HG02571 (cell line): ENCODE results near the gene RAPGEF6.
"Not testable (repeated sequence)": the region's sequence is repeated elsewhere in the genome, so short reads cannot be mapped to it uniquely, and the experiment has no call there.

ENCODE experiments used
- ATAC-seq: cut with Tn5 transposase; IDR thresholded peaks from one replicate; pipeline ENCODE4 v1.9.1; 2021; ENCODE audit warnings: mild to moderate bottlenecking, moderate library complexity; ENCODE audit not compliant: unreplicated experiment

The RAPGEF6 gene

DNA sequence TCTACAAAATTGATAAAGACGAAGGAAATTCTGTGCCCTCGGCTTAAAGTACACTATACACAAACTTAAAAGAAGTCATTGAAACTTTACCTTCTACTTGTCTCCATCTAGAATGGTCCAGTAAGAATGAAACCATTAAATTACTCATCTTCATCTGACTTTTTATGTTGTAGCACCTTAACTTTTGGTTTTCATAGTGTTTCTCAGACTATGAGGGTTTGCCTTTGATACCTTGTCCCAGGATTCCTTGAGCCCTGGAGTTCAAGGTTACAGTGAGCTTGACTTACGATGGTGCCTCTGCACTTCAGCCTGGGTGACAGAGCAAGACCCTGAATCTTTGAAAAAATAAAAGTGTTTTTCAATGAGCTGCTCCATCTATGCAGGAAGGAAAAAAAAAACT lies 239.0 kb downstream of the RAPGEF6 start:
- peak; percentile 81 for ATAC-seq

- ATAC-seq = peak; percentile 73
These were observed 240.9 kb downstream of the RAPGEF6 start for GRCh38 chr5:131394128-131394527.

DNA sequence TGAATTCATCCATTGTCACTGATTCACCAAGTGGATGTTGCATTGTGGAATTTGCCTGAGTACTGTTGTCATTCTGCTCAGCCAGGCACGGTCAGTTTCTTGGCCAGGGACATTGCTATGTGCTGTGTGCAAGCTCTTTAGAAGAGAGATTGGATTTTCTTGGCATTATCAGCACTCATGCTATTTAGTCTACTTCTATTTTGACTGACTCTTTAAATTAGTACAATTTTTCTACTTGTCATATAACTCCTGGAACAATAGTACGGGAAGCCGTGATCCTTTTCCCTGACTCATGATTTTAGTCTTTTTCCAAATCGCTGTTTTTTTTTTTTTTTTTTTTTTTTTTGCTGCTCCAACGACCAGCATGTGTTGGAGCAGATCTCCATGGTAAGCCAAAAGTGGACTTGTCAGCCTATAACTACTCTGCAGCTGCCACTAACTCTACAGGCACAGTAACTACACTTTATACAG lies 241.5 kb downstream of the RAPGEF6 start:
- no peak for ATAC-seq

DNA sequence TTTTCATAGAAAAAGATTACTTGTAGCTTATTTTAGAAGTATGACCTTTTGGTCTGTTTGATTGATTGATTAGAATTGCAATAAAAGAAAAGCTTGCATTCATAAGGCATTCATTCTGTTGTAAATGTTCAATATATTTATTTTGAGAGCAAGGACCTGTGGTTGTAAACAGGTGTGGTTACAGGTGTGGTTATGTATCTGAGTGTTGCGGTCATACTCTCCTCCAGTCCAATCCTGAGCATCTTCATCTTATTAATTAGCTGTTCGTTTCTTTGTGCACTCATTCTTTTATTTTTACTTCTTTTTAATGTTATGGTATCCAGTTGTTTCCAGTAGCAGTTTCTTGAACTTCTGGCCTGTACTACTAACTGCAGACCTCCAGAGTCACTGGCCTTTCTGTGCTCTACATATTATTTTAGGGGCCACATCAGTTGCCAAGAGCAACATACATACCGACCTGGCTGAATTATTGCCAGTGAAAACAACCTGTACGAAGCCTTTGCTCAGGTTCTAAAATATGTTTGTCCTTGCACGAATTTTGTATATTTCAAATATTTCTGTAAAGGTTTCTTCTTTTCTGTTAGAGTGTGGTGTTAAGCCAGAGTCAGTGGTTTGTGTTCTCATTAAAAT lies 242.4 kb downstream of the RAPGEF6 start:
- no peak for ATAC-seq

DNA sequence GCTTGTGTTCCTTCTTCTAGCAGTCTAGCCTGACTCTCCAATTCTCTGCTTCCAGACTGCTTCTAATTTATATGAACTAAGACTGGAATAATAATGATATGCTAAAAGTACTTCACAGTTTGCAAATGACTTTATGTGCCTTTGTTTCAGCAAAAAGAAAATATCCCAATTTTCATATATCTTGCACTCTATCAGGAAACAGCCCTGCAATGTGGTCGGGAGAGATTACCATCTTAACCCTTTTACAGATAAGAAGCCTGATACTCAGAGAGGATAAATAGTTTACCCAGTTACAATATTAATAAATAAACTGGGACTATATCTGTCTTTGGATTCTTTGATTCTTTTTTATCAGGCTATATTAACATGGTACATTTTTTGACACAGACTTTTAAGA lies 245.2 kb downstream of the RAPGEF6 start:
- ATAC-seq = no peak

- ATAC-seq = peak; percentile 38
These were observed 245.7 kb downstream of the RAPGEF6 start for GRCh38 chr5:131389096-131389868.

DNA sequence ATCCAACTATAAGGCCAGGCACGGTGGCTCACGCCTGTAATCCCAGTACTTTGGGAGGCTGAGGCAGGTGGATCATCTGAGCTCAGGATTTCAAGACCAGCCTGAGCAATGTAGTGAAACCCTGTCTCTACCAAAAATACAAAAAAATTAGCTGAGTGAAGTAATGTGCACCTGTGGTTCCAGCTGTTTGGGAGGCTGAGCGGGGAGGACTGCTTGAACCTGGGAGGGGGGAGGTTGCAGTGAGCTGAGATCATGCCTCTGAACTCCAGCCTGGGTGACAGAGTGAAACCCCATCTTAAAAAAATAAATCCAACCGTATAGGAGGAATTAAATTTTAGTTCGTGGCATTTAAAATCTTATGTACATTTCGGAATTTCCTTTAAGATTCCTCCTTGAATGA lies 247.8 kb downstream of the RAPGEF6 start:
- no peak for ATAC-seq

- no peak for ATAC-seq
These were observed 248.2 kb downstream of the RAPGEF6 start for GRCh38 chr5:131386779-131387178.

GRCh38 chr5:131386124-131386523 lies 248.9 kb downstream of the RAPGEF6 start:
- no peak for ATAC-seq

GRCh38 chr5:131384616-131385214 lies 250.3 kb downstream of the RAPGEF6 start:
- ATAC-seq = no peak

DNA sequence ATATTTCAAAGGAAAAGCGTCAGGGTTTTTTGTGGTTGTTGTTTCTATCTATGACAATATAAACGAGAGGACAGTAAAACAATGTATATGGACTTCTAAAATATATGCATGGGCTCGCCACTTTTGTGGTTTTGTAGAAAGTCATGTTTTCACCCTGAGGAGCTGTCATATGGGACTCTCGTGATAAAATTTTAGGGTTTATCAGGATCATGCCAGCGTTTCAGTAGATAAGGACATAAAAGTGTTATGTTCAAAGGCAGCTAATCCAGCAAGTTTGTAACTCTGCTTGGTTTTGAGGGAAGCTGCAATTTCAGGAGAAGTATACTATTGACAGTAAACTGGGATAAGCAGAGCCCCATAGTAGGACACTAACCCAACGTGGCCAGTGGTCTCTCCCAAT lies 250.9 kb downstream of the RAPGEF6 start:
- ATAC-seq = no peak

DNA sequence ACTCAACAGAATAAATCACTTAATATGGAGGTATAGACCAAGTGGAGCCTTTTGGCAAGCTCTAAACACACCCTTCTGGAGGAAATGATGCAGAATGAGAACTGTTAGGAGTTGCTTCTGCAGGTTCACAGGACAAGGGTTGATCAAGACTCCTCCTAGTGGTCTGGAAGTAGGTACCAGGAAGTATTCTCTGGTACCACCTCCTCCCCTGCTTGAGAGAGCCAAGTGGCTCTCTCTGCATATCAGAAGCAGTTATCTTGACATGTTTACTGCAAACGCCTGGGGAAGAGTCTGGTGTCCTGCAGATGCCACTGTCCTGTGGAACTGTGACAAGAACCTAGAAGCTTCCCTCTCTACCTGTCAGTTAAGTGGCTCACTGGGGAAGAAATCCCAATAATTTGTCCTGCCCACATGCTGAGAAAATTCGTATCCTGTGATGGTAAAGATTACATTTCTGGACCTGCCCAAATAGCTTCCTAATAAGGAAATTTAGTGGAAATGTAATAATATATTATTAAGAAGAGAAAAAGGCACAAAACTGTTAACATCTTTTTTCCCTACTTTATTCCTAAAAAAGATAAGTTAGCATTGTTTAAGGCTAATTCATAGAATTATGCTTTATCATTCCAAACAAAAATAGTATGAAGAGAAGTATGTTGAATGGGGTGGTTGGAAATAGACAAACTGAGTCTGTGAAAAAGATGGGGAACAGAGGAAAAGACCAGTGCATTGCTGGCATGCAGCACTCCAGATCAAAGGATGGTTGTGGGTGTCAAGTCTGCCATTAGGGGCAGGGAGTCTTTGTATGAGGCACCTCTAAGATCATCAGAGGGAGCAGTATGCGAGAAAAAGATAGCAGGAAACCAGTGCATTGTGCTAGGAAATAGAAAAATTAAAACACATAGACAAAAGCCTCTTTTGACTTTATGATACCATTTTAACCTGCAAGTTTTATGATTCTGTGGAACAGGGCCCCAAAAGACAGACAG lies 252.3 kb downstream of the RAPGEF6 start:
- ATAC-seq = peak; percentile 43

DNA sequence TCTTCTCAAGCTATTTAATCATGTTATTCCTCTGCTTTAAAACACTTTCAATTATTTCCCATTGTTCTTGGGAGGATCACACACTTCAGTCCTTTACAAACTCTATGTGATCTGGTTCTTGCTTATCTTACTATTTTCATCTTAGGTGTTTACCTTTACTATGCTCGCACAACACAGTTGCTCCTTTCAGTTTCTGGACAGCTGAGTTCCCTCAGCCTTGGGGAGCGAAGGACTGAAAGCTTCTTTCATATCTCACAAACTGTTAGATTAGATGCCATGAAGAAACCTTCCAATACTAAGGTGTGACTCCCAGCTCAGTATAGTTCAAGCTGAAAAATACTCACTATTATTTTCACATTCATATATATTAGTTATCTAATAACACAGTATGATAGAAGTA lies 253.3 kb downstream of the RAPGEF6 start:
- peak; percentile 47 for ATAC-seq

- ATAC-seq = no peak
These were observed 254.0 kb downstream of the RAPGEF6 start for GRCh38 chr5:131381021-131381420.

DNA sequence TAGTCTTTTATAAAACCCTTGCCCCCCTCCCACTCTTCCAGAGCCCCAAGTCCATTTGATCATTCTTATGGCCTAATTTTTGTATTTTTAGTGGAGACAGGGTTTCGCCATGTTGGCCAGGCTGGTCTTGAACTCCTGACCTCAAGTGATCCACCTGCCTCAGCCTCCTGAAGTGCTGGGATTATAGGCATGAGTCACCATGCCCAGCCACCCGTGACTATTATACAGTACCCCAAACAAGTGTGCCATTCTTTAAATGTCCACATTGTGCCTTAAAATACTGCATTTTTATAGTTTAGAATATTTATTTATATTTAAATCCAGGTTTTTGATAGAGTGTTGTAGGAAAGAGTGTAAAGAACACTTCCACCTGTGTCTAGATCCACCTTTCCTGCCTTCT lies 254.8 kb downstream of the RAPGEF6 start:
- ATAC-seq = not testable (repeated sequence)

DNA sequence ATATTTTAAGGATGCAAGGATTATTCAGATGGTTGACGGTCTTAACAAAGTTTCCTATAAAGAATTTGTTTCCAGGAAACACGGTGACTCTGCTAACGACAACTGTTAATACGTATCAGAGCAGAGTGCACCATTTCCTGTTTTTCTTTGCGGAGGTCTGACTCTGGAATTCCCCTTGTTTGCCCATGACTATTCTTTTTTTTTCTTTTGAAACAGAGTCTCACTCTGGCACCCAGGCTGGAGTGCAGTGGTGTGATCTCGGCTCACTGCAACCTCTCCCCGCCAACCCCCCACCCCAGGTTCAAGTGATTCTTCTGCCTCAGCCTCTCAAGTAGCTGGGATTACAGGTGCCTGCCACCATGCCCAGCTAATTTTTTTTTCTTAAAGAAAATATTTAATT lies 255.3 kb downstream of the RAPGEF6 start:
- peak; percentile 39 for ATAC-seq

DNA sequence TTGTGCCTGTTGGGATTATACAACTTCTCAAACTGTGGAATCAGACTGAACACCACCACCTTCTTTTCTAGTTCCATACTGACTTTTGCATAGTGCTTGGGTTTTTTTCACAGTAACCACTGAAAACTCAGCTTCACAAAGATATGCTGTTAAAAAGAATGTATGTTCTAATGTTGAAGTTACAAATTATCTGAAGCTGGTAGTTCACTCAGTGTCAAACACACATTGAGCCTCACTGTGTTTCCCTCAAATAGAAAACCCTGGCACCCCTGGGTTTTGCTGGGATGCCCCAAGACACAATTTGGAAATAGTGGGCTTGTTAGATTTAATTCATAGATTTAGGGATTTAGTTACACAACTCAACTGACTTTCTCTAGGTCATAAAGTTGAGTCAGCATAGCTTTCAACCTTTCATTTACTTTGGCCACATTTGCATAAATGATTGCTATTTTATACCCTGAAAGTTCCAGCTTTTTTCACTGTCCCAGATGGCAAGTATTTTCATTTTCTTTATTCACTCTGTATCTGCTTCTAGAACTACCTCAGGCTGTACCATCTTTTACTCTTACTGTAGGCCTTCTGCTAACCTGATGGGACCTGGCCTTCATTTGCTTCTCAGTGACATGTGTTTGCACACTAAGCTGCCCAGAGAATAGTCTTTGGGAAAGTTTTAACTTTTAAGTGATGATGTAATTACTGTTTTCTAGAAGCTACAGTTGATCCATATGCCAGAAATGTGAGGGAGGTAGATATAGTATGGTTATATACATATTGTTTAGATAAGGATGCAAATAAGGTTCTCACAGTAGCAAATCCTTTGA lies 256.1 kb downstream of the RAPGEF6 start:
- peak; percentile 36 for ATAC-seq

DNA sequence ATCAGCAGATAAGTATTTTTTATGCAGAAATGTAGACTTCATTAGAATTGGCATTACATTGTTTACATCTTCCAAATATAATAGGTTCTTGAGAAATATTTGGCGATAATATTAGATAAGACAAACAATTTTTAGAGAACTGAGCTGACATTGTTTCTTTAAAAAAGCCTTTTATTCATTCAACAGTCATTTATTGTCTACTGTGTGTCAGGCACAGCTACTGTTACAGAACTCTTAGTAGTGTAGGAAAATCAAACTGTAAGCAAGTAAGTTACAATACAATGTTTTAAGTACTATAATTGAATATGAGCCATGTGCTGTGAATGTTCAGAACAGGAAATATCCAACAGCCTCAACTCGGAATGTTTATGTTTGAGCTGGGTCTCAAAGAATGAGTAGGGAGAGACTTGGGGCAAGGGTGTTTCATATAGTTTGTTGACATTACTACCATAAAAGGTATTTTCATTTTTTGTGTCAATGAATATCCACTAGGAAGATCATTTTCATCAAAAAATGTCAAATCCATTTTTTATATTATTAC lies 257.2 kb downstream of the RAPGEF6 start:
- ATAC-seq = no peak

DNA sequence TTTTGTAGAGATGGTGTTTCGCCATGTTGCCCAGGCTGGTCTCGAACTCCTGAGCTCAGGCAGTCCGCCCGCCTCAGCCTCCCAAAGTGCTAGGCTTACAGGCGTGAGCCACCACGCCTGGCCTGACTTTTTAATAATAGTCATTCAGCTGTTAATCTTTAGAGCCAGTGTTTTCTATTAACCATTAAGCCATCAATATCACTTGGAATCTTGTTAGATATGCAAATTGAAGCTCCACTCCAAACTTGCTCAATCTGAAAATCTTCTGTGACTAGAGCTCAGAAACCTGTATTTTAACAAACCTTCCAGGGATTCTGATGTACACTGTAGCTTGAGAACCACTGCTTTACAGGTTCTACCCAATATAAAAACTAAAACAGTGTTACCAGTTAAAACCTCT lies 257.7 kb downstream of the RAPGEF6 start:
- no peak for ATAC-seq

GRCh38 chr5:131375351-131375750 lies 259.7 kb downstream of the RAPGEF6 start:
- no peak for ATAC-seq
